GM12891 (cell line): ENCODE results near the gene CHSY3.
A peak's percentile ranks its signal among the peaks of the same experiment; 100 is the strongest.

ENCODE experiments used
- DNase-seq: peaks from one replicate; pipeline ENCODE4 v3.0.0; 2011; ENCODE audit warnings: low spot score; ENCODE audit not compliant: insufficient read length
- FAIRE-seq: peaks from 2 replicates; lab custom pipeline; 2011; peaks lifted over from hg19 to GRCh38; lab: Jason Lieb, UNC
- PAX5 ChIP-seq: IDR thresholded peaks from 2 replicates; pipeline ENCODE4 v1.6.1; 2011; ENCODE audit warnings: low read length, moderate library complexity, mild to moderate bottlenecking; ENCODE audit not compliant: insufficient read depth, severe bottlenecking
- POLR2A ChIP-seq: IDR thresholded peaks from 2 replicates; pipeline ENCODE4 v1.6.1; 2011; ENCODE audit warnings: low read depth, low read length, control low read depth
- POLR2AphosphoS5 ChIP-seq: IDR thresholded peaks from 2 replicates; pipeline ENCODE4 v1.6.1; 2011; ENCODE audit warnings: low read depth, low read length, control low read depth
- POU2F2 ChIP-seq: IDR thresholded peaks from 2 replicates; pipeline ENCODE4 v1.6.1; 2011; ENCODE audit warnings: low read depth, mild to moderate bottlenecking, control low read depth, low read length, moderate library complexity
- SPI1 ChIP-seq: IDR thresholded peaks from 2 replicates; pipeline ENCODE4 v1.6.1; 2011; ENCODE audit warnings: low read depth, low read length, control low read depth
- TAF1 ChIP-seq: IDR thresholded peaks from 2 replicates; pipeline ENCODE4 v1.6.1; 2011; ENCODE audit warnings: low read depth, low read length, control low read depth

Gene CHSY3

DNA sequence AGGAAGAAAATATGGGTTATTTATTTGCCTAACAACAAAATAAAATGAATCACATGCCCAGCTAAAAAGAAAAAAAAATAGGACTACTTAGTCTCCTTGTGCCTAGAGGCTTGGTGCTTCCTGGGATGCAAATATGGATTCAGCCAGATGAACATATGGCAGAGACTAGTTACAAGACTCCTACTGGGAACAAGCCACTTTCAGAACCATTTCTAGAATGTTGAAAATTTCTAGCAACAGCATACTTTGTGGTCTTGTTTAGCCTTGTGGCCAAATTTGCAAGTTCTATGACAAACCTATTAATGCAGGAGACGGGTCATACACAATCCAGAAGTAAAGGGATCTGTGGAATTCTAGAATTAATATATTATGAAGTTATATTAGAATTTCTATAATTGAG lies 198.7 kb downstream of the CHSY3 start:
- no peak for FAIRE-seq
- no peak for TF ChIP-seq SPI1
- TF ChIP-seq POLR2AphosphoS5: no peak
- no peak for TF ChIP-seq PAX5
- TF ChIP-seq POLR2A: no peak
- no peak for TF ChIP-seq POU2F2
- no peak for TF ChIP-seq TAF1
- DNase-seq: no peak

DNA sequence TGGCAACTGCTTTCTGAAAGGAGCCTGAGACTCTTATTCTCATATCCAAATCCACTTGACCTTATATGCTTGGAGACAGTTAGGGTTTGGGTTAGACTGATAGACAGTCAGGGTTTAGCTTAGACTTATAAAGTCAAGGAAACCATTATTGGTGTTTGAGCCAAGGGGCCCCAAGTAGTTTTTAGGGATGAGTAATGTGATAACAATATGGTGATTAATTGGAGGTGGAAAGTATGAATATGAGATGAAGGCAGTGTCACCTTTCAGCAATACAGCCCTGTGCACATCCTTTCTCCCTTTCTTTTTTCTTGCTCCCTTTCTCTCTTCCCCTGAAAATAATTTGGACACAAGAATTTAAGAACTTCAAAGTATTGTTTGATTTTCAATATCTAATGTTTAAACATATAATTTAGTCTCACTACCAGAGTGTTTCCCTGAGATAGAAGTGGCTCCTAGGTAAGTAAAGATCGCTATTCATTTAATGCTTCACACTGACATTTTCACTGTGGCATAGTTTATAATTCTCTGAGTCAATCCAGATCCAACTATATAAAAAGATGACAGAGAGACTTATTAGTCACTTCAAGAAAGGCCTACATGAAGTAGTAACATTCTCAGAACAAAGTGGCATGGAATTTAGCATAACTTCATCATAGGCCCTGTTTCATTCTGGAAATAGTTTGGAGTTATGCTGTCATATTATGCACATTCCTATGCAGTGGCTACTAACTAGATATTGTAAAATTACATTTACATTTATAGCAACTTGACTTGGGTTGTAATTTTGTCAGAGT lies 200.8 kb downstream of the CHSY3 start:
- no peak for FAIRE-seq
- TF ChIP-seq POLR2AphosphoS5: no peak
- TF ChIP-seq PAX5: no peak
- no peak for TF ChIP-seq POLR2A
- TF ChIP-seq TAF1: no peak
- no peak for TF ChIP-seq POU2F2
- no peak for TF ChIP-seq SPI1
- no peak for DNase-seq

DNA sequence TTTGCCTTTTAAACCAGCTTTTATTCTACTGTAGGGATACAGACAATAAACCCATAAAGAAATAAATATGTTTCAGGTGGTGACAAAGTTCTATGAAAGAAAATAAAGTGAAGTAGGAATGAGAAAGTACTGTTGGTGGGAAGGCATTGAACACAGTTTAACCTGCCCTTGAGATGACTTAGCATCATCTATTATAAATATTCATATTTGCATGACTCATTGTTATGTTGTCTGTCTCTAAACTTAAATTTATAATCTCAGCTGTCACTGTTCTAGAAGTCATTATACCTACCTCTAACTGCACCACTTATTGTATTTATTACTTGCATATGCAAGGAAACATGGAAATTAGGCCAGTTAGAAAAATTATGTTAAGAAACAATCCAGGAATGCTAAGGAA lies 202.2 kb downstream of the CHSY3 start:
- TF ChIP-seq TAF1 (no peak), POU2F2 (no peak), POLR2A (no peak), PAX5 (no peak), POLR2AphosphoS5 (no peak), SPI1 (no peak)
- no peak for FAIRE-seq
- DNase-seq: no peak

DNA sequence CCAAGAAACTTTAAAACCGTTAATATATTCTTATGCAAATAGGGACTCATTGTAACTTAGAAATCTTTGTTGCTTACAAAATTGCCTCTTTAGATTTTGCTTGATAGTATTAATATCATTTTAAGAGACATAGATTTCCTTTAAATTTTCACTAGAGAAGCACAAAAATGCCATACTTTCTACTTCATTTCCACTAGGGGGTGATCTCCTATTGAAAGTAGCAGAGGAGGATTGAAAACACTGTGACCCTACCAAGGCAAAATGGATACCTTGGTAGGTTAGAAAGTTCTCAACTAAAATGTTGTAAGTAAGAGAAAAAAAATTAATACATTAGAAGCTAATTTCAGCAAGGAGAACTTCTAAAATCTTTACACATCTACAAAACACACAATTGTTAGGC lies 204.9 kb downstream of the CHSY3 start:
- TF ChIP-seq POLR2A: no peak
- no peak for TF ChIP-seq POLR2AphosphoS5
- no peak for TF ChIP-seq PAX5
- FAIRE-seq: peak; percentile 40
- DNase-seq: no peak

DNA sequence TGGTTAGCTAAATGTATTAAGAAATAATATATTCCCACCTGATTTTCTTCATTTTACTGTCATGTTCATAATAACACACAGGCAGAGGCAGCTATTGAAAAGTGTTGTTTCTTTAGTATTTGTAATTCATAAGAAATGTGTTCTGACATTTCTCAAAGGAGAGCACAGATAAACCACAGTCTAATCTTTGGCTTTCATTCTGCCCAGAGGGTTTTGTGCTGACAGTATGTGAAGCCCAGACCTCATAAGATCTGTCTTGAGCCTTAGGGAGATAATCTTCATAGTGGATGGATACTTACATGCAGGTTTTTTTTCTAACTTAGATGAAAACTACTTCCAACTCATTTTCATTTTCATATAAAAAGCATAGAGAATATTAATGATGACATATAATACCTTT lies 206.1 kb downstream of the CHSY3 start:
- TF ChIP-seq POLR2AphosphoS5 (no peak), POU2F2 (no peak), SPI1 (no peak), POLR2A (no peak), TAF1 (no peak), PAX5 (no peak)
- no peak for FAIRE-seq
- DNase-seq: no peak

DNA sequence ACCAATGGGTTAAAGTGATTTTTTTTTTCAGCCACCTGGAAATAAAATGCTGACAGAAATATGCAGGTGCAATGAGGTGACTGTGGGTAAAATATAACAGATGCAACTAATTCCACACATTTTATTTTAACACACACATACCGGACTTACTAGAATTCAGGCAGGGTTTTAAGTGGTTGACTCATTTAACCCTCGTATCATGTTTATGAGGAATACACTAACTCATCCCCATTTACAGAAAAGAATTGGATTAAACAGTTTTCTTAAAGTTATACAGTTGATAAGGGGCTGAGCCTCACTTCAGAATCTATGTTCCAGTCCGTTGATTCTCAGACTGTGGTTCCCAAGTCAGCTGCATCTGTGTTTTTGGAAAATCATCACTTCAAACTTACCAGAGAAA lies 207.5 kb downstream of the CHSY3 start:
- DNase-seq (no peak), FAIRE-seq (no peak)
- TF ChIP-seq POLR2A: no peak
- no peak for TF ChIP-seq POU2F2
- no peak for TF ChIP-seq PAX5
- TF ChIP-seq POLR2AphosphoS5: no peak
- no peak for TF ChIP-seq TAF1
- no peak for TF ChIP-seq SPI1

DNA sequence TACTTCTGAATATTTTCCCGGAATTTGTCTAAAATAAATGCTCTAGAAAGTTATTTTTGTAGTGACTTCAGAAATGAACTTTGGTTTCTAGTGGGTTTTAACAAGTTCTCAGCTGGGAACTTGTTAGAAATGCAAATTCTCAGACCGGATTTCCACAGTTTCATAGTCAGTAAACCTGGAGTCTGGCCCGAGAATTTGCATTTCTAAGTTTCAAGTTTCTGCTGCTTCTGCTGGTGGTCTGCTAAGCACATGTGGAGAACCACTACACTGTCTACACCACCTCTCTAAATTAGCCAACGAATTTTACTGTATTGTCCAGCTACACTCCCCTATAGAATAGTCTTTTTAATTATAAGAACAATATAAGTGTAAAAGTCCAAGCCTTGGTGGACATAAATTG lies 208.0 kb downstream of the CHSY3 start:
- TF ChIP-seq POU2F2: peak; percentile 26; the same call in 1 of the 2 replicates
- no peak for TF ChIP-seq SPI1
- DNase-seq (no peak), FAIRE-seq (no peak)

DNA sequence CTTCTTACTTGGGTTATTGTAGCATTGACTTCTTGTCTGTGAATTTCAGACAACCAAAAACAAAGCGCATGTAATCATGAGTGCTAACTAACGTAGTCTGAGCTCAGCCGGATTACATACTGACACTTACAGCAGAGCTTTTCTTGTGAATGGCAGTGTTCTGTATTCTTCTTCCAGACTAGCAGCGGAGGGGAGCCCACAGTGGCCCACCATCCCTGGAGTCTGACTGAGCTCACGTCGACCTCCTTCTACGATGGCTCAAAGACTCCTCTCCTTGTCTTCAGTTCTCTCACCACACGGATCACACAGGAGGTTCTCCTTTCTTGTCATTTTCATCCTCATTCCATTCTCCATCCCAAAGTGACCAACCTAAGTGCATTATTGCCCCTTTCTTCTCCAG lies 211.4 kb downstream of the CHSY3 start:
- DNase-seq (no peak), FAIRE-seq (no peak)
- no peak for TF ChIP-seq POLR2AphosphoS5
- no peak for TF ChIP-seq SPI1

DNA sequence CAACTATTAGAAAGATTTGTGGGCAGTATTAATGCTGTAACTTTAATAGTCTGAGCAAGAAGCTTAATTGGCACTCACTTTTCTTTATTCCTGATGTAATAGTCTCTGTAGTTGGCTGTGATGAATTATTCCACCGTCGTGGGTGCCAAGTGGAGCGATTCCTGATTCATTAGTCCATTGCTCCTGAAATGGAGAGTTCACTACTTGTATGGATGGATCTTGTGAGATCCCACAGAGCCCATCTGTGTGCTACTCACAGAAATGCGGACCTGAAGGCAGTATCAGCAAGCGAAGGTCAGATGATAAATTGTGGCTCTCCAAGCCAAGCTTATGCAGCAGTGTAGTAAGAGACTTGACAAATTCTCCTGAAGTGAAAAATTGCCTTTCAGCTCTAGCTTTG lies 212.2 kb downstream of the CHSY3 start:
- FAIRE-seq (no peak), DNase-seq (no peak)
- TF ChIP-seq POU2F2: no peak
- TF ChIP-seq POLR2AphosphoS5: no peak
- TF ChIP-seq SPI1: no peak

DNA sequence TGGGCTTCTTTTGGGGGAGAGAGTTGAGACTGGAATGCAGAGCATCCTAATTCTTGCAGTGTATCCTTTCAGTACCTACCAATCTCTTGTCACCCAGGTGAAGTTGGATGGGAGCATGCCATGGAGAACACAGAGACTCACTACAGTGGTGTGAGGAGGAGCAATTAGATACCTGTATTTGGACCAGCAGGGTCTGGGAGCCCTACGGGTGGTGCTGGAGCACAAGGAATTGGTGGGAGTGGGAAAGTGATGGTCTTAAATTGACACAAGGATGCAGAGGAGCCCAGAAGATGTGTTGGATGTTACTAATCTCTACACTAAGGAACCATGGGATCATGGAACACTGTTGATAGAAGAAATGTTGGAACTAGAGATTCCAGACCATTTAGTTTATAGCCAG lies 212.7 kb downstream of the CHSY3 start:
- FAIRE-seq (no peak), DNase-seq (no peak)
- TF ChIP-seq POU2F2 (no peak), POLR2A (no peak), TAF1 (no peak), PAX5 (no peak), POLR2AphosphoS5 (no peak), SPI1 (no peak)
